GM18505 (cell line): ENCODE measurements around the gene MGLL.

Experiments used
- ATAC-seq: cut with Tn5 transposase; IDR thresholded peaks from one replicate; pipeline ENCODE4 v1.9.1; 2021; ENCODE audit not compliant: unreplicated experiment
- POLR2A ChIP-seq: IDR thresholded peaks from 4 replicates; pipeline ENCODE4 v1.6.1; 2011; ENCODE audit warnings: borderline replicate concordance; ENCODE audit not compliant: insufficient read depth, insufficient read length; ENCODE audit errors: extremely low read depth

MGLL gene

GRCh38 chr3:127774647-127775046 lies 47.7 kb downstream of the MGLL start:
- no peak for ATAC-seq
- no peak for TF ChIP-seq POLR2A

GRCh38 chr3:127773752-127774395 lies 48.4 kb downstream of the MGLL start:
- TF ChIP-seq POLR2A, result no peak
- no peak for ATAC-seq

DNA sequence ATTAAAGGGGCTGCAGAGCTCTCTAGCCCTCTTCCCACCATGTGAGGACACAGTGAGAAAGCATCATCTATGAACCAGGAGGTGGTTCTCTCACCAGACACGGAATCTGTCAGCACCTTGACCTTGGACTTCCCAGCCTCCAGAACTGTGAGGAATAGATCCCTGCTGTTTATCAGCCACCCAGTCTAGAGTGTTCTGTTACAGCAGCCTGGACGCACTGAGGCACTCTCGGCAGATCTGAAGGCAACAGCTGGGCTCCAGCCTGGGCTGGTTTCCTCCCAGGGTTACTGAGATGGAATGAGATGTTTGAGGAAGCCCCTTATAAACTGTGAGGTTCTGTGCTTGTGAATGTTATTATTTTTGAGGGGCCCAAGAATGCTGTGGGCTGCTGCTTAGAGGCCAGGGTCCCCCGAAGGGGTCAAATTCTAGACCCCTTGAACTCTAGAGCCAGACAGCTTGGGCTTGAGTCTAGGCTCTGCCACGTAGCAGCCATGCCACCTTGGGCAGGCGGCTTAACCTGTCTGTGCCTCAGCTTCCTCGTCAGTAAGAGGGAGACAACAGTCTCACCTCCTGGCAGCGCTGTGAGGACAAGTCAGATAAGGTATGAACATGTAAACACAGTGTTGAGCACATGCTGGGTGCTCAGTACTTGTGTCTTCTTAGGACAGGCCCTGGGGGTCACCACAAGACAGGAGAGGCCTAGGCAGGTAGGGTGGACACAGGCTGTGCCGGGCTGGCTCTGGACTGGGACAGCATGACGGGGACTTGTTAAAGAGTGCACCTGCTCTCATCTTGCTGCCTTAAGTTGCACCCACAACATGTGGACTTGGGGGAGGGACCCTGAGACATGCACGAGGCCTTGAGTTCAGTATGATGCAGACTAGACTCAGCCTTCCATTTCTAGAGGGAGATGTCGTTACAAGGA lies 49.2 kb downstream of the MGLL start:
- TF ChIP-seq POLR2A, result no peak
- no peak for ATAC-seq

DNA sequence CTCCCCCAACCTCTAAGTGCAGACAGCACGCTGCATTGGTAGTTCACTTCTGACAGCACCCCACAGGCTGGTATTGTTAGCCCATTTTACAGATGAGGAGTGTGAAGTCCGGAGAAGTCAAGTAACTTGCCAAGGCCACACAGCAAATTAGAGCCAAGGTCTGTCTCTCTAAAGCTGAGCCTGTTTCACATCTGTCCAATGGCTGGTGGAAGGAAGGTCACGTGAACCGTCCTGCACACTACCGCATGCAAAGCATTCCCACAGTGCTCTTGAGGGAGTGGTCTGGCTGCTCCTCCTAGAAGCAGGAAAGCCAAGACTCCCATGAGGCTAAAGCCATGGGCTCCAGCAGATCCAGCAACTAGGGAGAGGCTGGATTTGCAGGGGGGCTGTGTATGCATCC lies 50.0 kb downstream of the MGLL start:
- ATAC-seq, result no peak
- TF ChIP-seq POLR2A, result no peak

DNA sequence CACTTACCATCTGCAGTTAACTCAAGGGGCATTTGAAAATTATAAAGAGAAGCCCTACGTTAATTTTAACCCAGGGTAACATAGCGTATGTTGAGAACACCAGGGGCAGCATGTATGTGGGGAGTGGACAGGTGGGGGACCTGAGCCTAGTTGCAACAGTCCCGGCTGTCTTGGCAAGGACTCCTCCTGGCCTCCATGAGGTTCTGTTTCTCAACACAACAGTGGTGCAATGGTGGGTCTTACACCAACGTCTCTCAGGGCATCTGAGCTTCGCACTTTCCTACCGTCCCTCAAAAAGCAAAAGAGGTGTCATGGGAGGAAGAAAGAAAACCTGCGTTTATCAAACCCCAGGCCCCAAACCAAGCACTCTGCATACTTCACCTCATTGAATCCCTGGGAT lies 50.6 kb downstream of the MGLL start:
- no peak for ATAC-seq
- TF ChIP-seq POLR2A, result no peak

- no peak for TF ChIP-seq POLR2A
- ATAC-seq, result no peak
Observed at GRCh38 chr3:127770671-127771355, 51.5 kb downstream of the MGLL start.

GRCh38 chr3:127769284-127770081 lies 52.8 kb downstream of the MGLL start:
- no peak for ATAC-seq
- no peak for TF ChIP-seq POLR2A

GRCh38 chr3:127768346-127769008 lies 53.8 kb downstream of the MGLL start:
- TF ChIP-seq POLR2A, result no peak
- no peak for ATAC-seq

DNA sequence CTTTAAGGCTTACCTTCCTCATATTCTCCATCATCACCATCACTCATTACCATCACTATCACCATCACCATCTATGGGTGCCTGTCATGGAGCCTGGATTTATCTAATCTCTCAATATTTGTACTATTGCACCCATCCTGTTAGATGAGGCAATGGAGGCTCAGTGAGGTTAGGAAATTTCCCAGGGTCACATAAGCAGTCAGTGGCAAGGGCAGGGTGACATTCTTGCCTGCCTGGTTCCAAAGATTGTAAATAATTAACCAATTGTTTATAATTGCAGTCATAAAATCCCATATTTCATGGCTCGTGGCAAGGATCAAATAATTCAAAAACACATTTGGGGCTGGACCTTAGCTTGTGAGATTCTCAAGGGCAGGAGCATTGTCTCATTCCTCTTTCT lies 55.2 kb downstream of the MGLL start:
- no peak for ATAC-seq
- no peak for TF ChIP-seq POLR2A

DNA sequence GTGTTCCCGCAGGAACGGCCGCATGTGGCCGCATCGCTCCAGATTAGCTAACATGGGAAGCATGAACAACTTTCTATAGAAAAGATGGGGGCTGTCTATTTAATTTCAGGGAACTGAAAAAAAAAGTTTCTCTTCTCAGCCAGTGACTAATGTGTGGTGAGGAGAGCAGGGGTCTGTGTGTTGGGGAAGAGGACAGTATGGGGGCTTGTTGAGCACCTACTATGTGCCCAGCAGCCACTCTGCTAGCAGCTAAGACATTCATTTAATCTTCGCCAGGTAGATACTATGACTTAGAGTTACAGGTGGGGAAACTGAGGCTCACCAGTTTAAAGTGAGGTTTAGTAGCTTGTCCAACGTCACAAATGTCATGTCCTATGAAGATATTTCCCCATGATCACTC lies 56.6 kb downstream of the MGLL start:
- no peak for ATAC-seq
- no peak for TF ChIP-seq POLR2A

DNA sequence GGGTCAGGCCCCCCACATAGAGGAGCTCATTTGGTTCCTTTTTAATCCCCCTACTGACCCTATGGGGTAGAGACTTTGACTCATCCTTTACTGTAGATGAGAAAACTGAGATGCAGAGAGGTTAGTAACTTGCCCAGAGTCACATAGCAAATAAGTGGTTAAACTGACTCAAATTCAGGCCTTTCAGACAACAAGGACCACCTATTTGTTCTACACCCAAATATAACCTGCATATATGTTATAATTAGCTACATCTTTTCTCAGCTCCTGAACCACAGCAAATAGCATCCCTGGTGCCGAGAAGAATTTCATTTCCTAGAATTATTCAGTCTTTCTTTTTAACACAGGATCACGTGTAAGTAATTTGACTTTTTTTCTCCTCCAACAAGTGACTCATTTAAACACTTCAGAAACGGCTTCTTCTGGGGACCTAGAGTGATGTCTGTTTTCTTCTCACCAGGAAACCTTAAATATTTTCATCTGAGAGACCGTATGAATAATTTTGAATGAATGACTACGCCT lies 57.4 kb downstream of the MGLL start:
- no peak for ATAC-seq
- TF ChIP-seq POLR2A, result no peak

DNA sequence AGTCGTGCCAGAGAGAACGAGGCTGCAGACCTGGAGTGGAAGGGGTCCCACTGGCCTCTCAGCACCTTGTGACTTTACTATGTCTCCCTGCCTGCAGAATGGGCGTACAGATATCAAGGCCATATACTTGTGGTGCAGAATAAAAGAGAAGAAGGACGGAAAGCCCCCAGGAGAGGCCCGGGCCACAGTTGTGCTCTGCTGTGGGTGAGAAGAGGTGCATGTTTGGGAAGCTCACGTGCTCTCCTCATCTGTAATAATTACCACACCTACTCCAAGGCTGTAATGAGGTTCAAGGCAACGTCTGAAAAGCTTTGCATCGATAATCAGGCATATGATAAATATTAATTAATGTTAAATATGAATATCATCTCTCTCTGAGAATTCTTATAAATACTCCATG lies 58.0 kb downstream of the MGLL start:
- ATAC-seq, result no peak
- no peak for TF ChIP-seq POLR2A

DNA sequence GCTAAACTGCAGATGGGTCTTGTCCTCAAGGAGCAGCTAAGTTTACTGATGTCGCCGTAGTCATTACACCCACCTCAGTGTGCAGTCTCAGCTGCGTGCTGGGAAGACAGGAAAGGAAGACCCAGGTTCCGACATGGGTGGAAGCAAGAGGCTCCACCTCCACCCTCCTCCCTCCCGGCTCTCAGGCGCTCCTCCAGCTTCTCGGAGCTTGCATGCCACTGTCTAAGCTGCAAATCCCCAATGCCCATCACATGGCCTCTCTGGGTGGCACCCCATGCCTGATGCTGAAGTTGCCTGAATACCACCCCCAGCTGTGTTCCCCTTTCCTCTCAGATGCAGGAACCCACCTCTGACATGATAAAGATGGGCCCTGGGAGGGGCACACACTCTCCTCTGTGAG lies 58.5 kb downstream of the MGLL start:
- ATAC-seq, result no peak
- no peak for TF ChIP-seq POLR2A

- ATAC-seq, result no peak
- TF ChIP-seq POLR2A, result no peak
Observed at GRCh38 chr3:127763337-127763736, 59.0 kb downstream of the MGLL start.
